HEK293 (cell line): ENCODE data around the gene GRAMD1B.

Experiments used
- GLI4 ChIP-seq: fragments of 450-650 bp; formaldehyde crosslinking; IDR thresholded peaks from 2 replicates; pipeline ENCODE4 v1.5.1; 2016; ENCODE audit warnings: missing biosample characterization, missing genetic modification characterization
- YY1 ChIP-seq: fragments of 450-650 bp; formaldehyde crosslinking; IDR thresholded peaks from 2 replicates; pipeline ENCODE4 v1.5.1; 2018; ENCODE audit warnings: missing biosample characterization, missing genetic modification characterization
- ZBTB8A ChIP-seq: fragments of 450-650 bp; formaldehyde crosslinking; IDR thresholded peaks from 2 replicates; pipeline ENCODE4 v1.5.1; 2016; ENCODE audit warnings: missing biosample characterization, missing genetic modification characterization
- ZNF146 ChIP-seq: fragments of 450-650 bp; formaldehyde crosslinking; IDR thresholded peaks from 2 replicates; pipeline ENCODE4 v1.5.1; 2016; ENCODE audit warnings: missing biosample characterization, missing genetic modification characterization
- ZNF214 ChIP-seq: fragments of 450-650 bp; formaldehyde crosslinking; IDR thresholded peaks from 2 replicates; pipeline ENCODE4 v1.5.1; 2017; ENCODE audit warnings: missing biosample characterization, mild to moderate bottlenecking, missing genetic modification characterization, borderline replicate concordance
- ZNF776 ChIP-seq: fragments of 450-650 bp; formaldehyde crosslinking; IDR thresholded peaks from 2 replicates; pipeline ENCODE4 v1.5.0; 2017; ENCODE audit warnings: missing biosample characterization, missing genetic modification characterization, borderline replicate concordance
- TF ChIP-seq, protein P1 (sequence below): fragments of 450-650 bp; IDR thresholded peaks from 2 replicates; pipeline ENCODE4 v1.5.1; 2018; ENCODE audit warnings: missing biosample characterization, mild to moderate bottlenecking, missing genetic modification characterization
- TF ChIP-seq, protein P2 (sequence below): fragments of 450-650 bp; formaldehyde crosslinking; IDR thresholded peaks from 2 replicates; pipeline ENCODE4 v1.5.1; 2016; ENCODE audit warnings: missing biosample characterization, missing genetic modification characterization
- TF ChIP-seq, protein P3 (sequence below): fragments of 450-650 bp; formaldehyde crosslinking; IDR thresholded peaks from 2 replicates; pipeline ENCODE4 v1.5.1; 2016; ENCODE audit warnings: missing biosample characterization, missing genetic modification characterization
- TF ChIP-seq, protein P4 (sequence below): fragments of 450-650 bp; formaldehyde crosslinking; IDR thresholded peaks from 2 replicates; pipeline ENCODE4 v1.5.1; 2016; ENCODE audit warnings: missing biosample characterization, missing genetic modification characterization
- TF ChIP-seq, protein P5 (sequence below): fragments of 450-650 bp; formaldehyde crosslinking; IDR thresholded peaks from 2 replicates; pipeline ENCODE4 v1.5.1; 2016; ENCODE audit warnings: missing biosample characterization, missing genetic modification characterization
- TF ChIP-seq, protein P6 (sequence below): fragments of 450-650 bp; formaldehyde crosslinking; IDR thresholded peaks from 2 replicates; pipeline ENCODE4 v1.5.1; 2016; ENCODE audit warnings: missing biosample characterization, missing genetic modification characterization

DNA sequence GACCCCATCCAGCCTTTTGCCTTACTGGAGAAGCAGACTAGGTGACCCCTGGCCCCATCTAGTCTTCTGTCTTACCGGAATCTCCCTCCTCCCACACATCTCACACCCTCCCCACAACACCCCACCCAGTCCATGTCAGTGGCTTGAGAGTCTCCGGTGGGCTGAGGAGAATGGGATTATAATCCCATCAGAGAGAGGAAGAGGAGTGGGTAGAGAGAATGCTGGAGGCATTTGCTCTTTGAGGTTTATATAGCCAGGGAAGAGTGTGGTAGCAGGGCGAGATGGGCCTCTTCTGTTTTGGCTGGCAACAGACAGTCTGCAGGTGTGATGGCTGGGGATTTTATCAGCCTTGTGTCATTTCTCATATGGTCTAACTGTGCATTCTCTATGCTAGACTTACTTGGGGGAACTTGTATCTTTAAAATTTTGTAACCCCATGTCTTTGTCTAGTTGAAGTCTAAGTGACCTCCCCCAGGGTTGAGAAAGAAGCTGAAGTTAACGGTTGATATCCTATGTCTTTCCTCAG lies 50.3 kb downstream of the GRAMD1B start:
- TF ChIP-seq, protein P1, sequence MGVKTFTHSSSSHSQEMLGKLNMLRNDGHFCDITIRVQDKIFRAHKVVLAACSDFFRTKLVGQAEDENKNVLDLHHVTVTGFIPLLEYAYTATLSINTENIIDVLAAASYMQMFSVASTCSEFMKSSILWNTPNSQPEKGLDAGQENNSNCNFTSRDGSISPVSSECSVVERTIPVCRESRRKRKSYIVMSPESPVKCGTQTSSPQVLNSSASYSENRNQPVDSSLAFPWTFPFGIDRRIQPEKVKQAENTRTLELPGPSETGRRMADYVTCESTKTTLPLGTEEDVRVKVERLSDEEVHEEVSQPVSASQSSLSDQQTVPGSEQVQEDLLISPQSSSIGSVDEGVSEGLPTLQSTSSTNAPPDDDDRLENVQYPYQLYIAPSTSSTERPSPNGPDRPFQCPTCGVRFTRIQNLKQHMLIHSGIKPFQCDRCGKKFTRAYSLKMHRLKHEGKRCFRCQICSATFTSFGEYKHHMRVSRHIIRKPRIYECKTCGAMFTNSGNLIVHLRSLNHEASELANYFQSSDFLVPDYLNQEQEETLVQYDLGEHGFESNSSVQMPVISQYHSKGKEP (tag by site-specific recombination) = no peak
- TF ChIP-seq, protein P2, sequence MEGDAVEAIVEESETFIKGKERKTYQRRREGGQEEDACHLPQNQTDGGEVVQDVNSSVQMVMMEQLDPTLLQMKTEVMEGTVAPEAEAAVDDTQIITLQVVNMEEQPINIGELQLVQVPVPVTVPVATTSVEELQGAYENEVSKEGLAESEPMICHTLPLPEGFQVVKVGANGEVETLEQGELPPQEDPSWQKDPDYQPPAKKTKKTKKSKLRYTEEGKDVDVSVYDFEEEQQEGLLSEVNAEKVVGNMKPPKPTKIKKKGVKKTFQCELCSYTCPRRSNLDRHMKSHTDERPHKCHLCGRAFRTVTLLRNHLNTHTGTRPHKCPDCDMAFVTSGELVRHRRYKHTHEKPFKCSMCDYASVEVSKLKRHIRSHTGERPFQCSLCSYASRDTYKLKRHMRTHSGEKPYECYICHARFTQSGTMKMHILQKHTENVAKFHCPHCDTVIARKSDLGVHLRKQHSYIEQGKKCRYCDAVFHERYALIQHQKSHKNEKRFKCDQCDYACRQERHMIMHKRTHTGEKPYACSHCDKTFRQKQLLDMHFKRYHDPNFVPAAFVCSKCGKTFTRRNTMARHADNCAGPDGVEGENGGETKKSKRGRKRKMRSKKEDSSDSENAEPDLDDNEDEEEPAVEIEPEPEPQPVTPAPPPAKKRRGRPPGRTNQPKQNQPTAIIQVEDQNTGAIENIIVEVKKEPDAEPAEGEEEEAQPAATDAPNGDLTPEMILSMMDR (tag by site-specific recombination) = no peak
- TF ChIP-seq, protein P3, sequence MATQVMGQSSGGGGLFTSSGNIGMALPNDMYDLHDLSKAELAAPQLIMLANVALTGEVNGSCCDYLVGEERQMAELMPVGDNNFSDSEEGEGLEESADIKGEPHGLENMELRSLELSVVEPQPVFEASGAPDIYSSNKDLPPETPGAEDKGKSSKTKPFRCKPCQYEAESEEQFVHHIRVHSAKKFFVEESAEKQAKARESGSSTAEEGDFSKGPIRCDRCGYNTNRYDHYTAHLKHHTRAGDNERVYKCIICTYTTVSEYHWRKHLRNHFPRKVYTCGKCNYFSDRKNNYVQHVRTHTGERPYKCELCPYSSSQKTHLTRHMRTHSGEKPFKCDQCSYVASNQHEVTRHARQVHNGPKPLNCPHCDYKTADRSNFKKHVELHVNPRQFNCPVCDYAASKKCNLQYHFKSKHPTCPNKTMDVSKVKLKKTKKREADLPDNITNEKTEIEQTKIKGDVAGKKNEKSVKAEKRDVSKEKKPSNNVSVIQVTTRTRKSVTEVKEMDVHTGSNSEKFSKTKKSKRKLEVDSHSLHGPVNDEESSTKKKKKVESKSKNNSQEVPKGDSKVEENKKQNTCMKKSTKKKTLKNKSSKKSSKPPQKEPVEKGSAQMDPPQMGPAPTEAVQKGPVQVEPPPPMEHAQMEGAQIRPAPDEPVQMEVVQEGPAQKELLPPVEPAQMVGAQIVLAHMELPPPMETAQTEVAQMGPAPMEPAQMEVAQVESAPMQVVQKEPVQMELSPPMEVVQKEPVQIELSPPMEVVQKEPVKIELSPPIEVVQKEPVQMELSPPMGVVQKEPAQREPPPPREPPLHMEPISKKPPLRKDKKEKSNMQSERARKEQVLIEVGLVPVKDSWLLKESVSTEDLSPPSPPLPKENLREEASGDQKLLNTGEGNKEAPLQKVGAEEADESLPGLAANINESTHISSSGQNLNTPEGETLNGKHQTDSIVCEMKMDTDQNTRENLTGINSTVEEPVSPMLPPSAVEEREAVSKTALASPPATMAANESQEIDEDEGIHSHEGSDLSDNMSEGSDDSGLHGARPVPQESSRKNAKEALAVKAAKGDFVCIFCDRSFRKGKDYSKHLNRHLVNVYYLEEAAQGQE (tag by site-specific recombination) = no peak
- TF ChIP-seq ZNF214 (tag by site-specific recombination) (no peak), ZNF776 (tag by site-specific recombination) (no peak), YY1 (tag by site-specific recombination) (no peak), ZBTB8A (tag by site-specific recombination) (no peak), GLI4 (tag by site-specific recombination) (no peak), ZNF146 (tag by site-specific recombination) (no peak)
- TF ChIP-seq, protein P4, sequence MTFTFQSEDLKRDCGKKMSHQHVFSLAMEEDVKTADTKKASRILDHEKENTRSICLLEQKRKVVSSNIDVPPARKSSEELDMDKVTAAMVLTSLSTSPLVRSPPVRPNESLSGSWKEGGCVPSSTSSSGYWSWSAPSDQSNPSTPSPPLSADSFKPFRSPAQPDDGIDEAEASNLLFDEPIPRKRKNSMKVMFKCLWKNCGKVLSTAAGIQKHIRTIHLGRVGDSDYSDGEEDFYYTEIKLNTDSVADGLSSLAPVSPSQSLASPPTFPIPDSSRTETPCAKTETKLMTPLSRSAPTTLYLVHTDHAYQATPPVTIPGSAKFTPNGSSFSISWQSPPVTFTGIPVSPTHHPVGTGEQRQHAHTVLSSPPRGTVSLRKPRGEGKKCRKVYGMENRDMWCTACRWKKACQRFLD (tag by site-specific recombination) = no peak
- TF ChIP-seq, protein P5, sequence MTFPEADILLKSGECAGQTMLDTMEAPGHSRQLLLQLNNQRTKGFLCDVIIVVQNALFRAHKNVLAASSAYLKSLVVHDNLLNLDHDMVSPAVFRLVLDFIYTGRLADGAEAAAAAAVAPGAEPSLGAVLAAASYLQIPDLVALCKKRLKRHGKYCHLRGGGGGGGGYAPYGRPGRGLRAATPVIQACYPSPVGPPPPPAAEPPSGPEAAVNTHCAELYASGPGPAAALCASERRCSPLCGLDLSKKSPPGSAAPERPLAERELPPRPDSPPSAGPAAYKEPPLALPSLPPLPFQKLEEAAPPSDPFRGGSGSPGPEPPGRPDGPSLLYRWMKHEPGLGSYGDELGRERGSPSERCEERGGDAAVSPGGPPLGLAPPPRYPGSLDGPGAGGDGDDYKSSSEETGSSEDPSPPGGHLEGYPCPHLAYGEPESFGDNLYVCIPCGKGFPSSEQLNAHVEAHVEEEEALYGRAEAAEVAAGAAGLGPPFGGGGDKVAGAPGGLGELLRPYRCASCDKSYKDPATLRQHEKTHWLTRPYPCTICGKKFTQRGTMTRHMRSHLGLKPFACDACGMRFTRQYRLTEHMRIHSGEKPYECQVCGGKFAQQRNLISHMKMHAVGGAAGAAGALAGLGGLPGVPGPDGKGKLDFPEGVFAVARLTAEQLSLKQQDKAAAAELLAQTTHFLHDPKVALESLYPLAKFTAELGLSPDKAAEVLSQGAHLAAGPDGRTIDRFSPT (tag by site-specific recombination) = no peak
- TF ChIP-seq, protein P6, sequence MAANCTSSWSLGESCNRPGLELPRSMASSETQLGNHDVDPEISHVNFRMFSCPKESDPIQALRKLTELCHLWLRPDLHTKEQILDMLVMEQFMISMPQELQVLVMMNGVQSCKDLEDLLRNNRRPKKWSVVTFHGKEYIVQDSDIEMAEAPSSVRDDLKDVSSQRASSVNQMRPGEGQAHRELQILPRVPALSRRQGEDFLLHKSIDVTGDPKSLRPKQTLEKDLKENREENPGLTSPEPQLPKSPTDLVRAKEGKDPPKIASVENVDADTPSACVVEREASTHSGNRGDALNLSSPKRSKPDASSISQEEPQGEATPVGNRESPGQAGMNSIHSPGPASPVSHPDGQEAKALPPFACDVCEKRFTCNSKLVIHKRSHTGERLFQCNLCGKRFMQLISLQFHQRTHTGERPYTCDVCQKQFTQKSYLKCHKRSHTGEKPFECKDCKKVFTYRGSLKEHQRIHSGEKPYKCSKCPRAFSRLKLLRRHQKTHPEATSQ (tag by site-specific recombination) = no peak
